SK-N-SH treated with all-trans-retinoic acid at 6 μM for 48 hours (cell line): ENCODE data around the gene CDH20.

ENCODE experiments used
- CSRNP3 ChIP-seq: fragments of 250-450 bp; sonication (Bioruptor Pico); IDR thresholded peaks from 2 replicates; pipeline ENCODE4 v1.5.1; 2021; ENCODE audit warnings: mild to moderate bottlenecking, moderate library complexity
- ZFP3 ChIP-seq: fragments of 250-450 bp; sonication (Bioruptor Pico); IDR thresholded peaks from 2 replicates; pipeline ENCODE4 v1.5.0; 2020; ENCODE audit warnings: mild to moderate bottlenecking, moderate library complexity
- TF ChIP-seq, protein P1 (sequence below): fragments of 250-450 bp; sonication (Bioruptor Pico); IDR thresholded peaks from 2 replicates; pipeline ENCODE4 v1.5.0; 2020; ENCODE audit warnings: mild to moderate bottlenecking, moderate library complexity

GRCh38 chr18:61326407-61326806, 6.8 kb upstream of the CDH20 start:
- TF ChIP-seq, protein P1, sequence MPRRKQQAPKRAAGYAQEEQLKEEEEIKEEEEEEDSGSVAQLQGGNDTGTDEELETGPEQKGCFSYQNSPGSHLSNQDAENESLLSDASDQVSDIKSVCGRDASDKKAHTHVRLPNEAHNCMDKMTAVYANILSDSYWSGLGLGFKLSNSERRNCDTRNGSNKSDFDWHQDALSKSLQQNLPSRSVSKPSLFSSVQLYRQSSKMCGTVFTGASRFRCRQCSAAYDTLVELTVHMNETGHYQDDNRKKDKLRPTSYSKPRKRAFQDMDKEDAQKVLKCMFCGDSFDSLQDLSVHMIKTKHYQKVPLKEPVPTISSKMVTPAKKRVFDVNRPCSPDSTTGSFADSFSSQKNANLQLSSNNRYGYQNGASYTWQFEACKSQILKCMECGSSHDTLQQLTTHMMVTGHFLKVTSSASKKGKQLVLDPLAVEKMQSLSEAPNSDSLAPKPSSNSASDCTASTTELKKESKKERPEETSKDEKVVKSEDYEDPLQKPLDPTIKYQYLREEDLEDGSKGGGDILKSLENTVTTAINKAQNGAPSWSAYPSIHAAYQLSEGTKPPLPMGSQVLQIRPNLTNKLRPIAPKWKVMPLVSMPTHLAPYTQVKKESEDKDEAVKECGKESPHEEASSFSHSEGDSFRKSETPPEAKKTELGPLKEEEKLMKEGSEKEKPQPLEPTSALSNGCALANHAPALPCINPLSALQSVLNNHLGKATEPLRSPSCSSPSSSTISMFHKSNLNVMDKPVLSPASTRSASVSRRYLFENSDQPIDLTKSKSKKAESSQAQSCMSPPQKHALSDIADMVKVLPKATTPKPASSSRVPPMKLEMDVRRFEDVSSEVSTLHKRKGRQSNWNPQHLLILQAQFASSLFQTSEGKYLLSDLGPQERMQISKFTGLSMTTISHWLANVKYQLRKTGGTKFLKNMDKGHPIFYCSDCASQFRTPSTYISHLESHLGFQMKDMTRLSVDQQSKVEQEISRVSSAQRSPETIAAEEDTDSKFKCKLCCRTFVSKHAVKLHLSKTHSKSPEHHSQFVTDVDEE (CRISPR knock-in tag): no peak
- TF ChIP-seq ZFP3 (CRISPR knock-in tag) (no peak), CSRNP3 (no peak)
